GM18858 (cell line): ENCODE measurements around the gene TNFRSF21.
A peak's percentile ranks its signal among the peaks of the same experiment; 100 is the strongest.
"Not testable (repeated sequence)": the region's sequence is repeated elsewhere in the genome, so short reads cannot be mapped to it uniquely, and the experiment has no call there.

Source experiments
- ATAC-seq: cut with Tn5 transposase; IDR thresholded peaks from one replicate; pipeline ENCODE4 v1.9.1; 2021; ENCODE audit not compliant: unreplicated experiment

The TNFRSF21 gene

DNA sequence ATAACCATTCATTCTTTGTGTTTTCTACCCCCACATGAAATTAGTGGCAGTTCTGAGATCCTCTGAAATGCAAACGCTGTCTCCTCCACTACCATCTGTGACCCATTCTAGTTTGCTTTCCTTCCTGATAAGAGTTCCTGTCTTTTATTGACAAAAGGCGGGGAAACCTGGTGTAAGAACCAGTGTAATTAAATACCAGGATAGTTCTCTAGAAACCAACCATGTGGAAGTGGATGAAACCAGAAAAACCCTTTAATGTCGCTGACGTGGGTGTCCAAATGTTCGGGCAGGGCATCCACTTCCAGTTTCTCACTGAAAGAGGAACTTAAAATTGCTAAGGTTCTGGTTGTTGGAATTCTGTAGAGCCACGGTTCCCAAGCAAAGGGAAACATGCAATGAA lies 79.1 kb downstream of the TNFRSF21 start:
- no peak for ATAC-seq

DNA sequence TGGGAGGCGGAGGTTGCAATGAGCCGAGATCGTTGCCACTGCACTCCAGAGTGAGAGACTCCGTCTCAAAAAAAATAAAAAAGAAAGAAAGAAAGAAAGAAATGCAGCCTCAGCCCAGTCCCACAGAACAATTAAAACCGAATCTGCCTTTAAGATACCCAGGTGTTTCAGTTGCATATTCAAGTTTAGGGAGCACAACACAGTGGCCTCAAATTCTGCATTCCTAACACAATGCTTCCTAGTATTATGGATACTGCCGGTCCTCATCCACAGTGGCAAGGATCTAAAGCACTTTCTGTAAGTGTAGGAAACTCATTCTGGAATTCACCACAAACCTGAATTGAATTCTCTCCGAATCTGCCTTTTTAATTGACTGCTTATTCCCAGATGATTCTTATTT lies 80.5 kb downstream of the TNFRSF21 start:
- ATAC-seq, result no peak

DNA sequence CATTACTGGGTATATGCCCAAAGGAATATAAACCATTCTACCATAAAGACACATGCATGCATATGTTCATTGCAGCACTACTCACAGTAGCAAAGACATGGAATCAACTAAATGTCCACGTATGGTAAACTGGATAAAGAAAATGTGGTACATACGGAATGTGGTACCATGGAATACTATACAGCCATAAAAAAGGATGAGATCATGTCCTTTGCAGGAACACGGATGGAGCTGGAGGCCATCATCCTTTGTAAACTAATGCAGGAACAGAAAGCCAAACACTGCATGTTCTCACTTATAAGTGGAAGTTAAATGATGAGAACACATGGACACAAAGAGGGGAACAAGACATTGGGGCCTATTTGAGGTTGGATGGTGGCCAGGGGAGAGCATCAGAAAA lies 81.6 kb downstream of the TNFRSF21 start:
- not testable (repeated sequence) for ATAC-seq

DNA sequence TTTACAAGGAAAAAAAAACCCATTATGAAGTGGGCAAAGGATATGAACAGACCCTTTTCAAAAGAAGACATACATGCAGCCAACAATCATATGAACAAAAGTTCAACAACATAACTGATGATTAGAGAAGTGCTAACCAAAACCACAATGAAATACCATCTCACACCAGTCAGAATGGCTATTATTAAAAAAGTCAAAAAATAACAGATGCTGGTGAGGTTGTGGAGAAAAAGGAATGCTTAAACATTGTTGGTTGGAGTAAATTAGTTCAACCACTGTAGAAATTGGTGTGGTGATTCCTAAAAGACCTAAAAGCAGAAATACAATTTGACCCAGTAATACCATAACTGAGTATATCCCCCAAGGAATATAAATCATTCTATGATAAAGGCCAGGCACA lies 86.5 kb downstream of the TNFRSF21 start:
- ATAC-seq, result not testable (repeated sequence)

DNA sequence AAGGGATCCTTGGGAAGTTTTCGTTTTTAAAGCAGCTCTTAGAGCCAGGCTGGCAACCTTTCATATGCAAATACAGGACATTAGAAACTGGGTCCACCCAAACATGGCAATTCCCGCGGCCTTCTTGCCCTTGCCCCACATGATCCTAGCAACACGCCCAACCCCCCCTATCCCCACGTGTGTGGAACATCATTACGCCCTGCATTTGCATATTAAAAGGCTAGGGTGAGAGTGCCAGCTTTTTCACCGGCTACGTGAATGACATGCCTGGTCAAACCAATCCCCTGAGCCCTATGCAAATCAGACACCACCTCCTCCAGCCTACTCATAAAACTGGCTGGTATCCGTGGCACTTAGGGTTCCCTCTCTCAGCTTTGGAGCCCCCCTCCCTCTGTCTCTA lies 88.1 kb downstream of the TNFRSF21 start:
- no peak for ATAC-seq

DNA sequence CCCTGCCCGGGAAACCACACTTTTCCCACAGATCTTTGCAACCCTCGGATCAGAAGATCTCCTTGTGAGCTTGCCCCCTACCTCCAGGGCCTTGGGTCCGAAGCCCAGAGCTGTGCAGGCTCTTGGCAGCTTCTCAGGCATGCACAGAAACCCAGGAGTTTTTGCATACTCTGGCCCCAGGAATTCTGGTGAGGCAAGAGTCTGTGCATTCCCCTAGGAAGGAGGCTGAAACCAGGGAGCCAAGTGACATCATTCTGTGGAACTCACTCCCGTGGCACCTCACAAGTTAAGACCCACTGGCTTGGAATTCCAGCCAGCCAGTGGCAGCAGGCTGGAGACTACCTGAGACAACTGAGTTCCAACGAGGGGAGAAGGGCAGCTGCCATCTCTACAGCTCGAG lies 100.1 kb downstream of the TNFRSF21 start:
- ATAC-seq, result no peak

DNA sequence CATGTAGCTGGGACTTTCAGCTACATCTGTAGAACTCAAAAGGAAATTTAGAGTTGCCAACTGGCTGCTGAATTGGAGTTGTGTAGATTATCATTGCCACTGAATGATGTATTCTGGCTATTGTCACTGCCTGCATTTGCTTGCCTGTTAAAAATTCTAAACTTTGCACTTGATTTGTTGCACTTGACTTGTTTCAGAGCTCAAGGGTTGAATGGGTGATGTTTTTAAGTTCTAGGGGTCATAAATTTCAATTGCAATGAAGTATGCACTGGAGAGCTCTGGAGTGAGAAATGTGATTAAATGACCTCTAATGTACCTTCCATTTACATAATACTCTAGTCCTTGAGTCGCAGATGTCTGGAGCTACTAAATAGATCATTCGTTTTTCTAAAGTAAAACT lies 102.4 kb downstream of the TNFRSF21 start:
- ATAC-seq, result no peak

DNA sequence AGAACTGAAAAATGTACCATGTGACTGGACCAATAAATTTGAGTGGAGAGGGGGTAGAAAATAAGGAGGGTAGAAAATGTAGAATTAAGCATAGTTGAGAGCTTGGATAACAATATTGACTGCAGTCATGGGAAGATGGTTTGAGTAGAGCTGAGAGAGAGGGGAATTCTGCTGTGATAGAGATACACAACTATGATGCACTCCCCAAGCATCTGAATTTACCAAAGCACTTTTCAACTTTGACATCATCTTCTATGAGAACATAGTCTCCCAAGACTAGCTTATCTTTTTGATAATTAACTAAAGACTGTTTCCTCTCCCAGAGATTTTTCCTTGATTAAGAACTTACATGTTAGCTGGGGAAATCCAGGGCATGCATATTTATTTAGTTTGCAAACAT lies 103.1 kb downstream of the TNFRSF21 start:
- ATAC-seq, result no peak

DNA sequence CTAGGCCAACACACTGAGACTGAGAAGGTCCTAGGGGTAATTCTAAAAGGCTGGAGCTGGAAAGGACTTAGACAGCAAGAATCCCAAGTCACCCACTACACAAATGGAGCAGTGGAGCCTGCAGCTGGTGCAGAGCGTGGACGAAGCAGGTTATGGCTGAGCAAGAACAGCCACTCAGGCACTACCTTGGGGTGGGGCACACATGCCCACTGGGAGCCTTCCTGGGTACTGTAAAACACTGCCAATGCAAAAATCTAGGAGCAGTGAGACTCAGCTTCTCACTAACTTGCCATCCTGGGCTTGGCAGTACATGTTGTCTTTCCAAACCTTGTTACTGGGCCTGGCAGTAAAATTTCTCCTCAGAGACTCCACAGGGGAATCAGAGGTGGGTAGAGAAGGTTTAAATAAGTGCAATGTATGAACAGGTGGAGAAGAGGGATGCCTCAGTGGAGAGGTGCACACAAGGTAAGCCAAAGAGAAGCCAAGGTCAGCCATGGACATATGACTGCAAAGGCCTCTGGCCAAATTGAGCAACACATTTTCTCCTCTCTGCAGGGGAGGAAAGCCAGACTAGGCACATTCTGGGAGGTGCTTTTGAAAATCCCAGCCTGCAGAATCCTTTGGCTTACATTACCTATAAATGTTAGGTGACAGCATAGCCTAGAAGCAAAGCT lies 105.6 kb downstream of the TNFRSF21 start:
- no peak for ATAC-seq

DNA sequence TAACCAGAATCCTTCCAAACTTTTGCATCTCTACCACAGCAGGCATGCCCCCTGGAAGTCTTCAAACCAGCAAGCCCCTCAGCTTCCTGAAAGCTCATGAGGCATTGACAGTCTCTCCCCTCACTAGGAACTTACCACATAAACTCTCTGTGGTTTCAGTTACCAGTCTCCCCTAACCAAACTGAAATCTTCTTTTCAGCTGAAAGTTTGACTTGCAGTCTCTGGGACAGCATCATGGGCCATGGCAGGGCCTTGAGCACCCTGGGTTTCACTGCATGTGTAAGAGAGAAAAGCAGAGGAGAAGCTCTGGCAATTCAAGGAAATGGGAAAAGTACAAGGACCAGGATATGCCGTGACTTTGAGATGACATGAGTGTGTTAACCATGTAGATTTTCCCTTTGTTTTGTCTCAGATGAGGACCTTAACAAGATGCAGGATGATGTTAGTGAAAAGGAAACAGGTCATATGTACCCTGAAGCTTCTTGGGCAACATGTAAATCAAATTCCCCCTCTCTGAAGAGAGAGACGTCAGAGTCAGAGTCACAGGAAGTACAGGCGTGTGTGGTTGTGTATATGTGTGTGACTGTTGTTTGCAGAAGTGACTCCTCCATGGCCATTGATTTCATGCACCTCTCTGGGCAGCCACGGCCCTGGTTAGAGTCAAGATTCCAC lies 106.3 kb downstream of the TNFRSF21 start:
- peak; percentile 84 for ATAC-seq

DNA sequence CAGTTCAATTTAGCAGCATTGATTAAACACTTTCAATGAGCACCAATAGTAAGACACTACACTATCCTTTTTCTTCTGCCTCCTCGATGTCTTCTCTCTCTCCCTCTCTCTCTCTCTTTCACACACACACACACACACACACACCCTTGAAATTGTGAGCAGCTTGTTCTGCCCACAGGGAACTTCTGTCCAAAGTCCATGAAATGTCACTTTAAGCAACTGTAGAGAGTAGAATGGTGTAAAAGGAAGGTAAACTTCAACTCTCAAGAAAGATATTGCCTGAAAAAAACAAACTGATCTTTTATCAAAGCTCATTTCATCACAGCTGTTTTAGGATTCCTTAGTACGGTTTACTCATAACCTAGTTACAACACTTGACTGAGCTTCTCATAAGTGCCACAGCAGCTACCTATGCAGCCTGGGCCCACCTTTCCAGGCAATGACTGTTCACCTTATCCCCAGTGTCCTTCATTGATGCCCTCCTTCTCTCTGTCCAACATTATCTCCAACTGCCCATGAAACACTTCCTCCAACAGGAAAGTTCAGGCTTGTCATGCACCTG lies 107.0 kb downstream of the TNFRSF21 start:
- no peak for ATAC-seq

DNA sequence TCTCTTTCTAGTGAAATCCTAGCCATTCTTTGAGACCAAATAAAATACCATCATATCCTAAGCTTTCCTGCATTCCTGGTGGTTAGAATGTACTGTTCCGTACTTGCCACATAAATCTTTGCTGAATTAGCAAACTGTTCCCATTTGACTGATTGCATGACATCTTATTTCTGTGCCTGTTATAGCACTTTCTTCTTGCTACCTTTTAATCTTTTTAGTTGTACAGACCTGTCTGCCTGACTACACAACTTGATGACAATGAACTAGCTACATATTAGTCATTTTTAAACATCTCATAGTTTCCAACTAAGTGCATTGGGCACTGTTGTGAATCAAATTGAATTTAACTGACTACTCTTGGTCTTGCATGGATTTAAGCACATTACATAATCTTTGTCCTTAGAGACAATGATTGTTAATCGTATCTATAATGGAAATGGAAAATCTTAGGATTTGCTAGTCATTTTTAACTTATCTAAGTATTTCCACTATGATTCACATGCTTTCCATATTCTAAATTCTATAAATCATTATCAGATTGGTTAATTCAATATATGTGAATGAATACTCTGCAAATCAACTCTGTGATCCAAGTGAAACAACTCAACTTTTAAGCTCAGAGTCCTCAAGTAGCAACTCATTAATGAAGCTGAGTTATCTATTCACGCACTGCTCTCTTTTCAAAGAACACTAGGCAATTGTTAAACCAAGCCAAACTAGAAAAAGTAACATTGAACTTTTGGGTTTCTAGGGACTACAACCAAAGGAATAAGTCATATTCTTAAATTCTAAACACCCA lies 109.0 kb downstream of the TNFRSF21 start:
- ATAC-seq, result no peak

DNA sequence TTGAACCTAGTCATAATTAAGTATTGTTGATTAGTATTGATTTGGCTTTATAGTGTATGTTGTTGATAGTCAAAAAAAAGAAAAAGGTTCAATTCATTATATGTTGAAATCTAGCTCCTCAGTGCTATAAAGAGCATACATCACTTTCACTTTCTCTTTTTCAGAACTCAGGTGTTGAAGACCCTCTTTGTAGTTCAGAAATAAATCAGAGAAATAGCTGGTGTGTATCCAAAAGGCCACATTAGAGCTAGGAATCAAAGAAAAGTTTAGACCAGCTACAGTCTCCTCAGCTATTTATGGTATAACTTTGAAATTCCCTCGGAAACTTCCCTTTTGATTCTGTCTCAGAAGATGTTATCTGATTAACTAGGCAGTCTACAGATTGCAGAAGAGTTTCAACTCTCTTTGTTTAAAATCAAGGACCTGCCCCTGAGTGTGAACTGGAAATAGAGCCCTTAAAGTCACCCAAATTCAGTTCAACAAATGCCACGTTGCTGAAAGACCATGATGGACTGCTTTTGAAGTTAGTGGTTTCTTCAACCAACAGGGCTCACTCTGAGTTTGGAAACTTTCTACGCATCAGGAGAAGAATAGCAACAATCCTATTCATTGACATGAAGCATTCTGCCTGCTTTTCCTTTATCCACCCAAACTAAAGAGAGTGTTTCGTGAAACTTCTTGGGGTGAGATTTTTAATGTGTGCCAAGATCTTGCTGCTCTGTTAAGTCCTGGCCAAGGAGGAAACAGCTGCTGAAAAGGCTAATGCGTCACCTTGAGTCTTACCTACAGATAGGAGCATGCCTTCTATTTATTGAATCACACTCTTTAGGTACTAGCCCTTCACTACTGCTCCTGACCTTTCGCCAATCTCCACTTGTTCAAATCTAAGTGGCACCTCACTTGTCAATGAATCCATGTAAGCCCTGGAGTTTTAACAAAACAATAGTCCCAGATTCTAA lies 111.7 kb downstream of the TNFRSF21 start:
- no peak for ATAC-seq

DNA sequence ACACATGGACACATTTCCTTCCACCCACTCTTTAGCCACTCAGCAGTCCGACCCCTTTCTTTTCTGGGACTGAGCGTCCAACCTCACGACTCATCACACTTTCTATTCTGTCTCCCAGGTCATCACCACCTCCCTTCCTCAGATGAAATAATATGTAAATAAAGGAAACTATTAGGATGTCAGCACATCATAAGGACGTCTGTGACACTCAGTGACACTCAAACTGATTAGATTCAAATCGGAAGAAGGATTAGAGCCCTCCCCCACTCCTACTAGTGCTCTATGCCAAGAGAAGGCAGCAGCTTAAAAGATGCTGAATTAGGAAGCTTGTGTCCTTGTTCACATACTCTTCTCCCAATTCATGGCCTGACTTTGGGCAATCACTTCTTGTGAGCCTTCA lies 113.6 kb downstream of the TNFRSF21 start:
- ATAC-seq, result no peak

DNA sequence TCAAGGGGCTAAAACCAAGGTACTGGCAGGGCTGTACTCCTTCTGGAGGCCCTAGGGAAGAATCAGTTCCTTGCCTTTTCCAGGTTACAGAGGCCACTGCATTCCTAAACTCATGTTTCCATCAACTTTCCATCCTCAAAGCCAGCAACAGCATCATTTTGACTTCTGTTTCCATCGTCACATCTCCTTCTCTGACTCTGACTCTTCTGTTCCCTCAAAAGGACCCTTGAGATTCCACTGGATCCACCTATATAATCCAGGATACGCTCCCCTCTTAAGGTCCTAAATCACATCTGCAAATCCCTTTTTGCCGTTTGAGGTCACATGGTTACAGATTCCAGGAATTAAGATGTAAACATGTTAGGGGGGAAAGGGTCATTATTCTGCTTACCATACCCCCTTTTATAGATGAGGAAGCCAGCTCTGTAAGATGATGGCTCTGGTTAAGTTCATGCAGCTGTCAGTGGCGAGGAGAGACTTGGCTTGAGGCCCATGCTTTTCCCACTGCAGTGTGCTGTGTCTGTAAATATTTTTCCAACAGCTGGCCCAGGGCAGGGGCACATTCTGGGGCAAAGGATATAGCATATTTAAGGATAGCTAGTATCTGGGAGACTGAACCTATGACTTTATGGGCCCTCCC lies 114.6 kb downstream of the TNFRSF21 start:
- no peak for ATAC-seq

DNA sequence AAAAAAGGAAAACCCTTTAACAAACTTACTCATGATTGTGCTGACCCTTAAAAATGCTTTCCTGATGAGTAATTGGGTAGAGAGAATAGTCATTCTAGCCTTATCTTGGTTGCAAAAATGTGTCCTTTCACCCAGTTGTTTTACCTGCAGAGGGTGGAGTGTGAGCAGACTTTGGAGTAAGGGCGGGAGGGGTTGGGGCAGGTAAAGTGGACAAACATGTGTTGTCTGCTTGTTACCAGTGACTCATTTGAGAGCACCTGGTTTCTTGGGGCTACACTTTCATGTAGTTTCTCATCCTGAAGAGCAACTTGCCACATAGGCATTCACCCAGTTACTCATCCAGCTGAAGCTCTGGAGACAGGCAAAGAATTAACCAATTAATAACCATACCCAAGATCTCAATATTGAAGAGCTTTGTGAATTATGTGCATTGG lies 121.1 kb downstream of the TNFRSF21 start:
- ATAC-seq, result no peak

DNA sequence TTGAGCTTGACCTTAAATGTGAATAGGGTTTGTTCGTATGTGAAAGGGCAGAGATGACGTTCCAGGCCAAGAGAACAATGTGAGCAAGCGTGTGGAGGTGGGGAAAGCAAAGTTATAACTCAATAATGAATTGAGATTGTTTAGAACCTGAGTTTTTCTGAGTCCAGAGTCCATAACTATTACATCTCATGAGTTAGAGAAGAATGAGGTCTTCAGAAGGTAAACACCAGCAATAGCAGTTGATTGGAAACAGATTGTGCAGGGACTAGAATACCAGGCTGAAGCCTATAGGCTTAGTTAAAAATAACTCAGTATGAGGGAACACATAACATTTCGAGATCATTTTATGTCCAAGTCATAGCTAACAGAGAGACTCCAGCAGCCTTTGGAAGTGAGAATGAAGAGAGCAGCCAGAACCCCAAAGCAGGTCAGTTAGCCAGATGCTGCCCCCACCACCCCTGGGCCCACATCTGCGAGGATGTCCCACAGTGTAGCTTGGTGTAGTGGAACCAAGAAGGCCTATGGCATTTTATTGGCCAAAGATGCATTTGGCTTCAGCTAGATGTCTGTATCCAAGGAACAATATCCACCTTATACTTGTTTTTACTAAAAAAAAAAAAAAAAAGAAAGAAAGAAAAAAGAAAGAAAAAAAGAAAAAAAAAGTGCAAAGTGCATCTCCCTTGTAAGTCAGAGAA lies 121.7 kb downstream of the TNFRSF21 start:
- no peak for ATAC-seq

DNA sequence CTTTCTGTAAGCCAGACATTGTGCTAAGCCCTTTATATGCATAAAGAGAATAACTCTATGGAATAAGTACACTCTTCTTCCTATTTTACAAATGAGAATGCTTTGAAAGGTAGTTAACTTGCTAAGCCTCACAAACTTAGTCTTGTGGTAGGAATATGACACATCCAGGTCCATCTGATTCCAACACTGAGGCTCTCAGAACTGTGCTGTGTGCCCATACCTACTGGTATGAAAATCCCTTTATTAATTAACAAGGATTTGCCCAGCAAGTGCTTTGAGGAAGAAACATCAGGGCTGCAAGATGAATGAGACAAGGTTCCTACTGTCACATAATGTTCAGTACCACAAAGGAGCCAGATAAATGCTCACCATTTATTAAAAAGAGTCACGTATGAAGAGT lies 122.6 kb downstream of the TNFRSF21 start:
- no peak for ATAC-seq

DNA sequence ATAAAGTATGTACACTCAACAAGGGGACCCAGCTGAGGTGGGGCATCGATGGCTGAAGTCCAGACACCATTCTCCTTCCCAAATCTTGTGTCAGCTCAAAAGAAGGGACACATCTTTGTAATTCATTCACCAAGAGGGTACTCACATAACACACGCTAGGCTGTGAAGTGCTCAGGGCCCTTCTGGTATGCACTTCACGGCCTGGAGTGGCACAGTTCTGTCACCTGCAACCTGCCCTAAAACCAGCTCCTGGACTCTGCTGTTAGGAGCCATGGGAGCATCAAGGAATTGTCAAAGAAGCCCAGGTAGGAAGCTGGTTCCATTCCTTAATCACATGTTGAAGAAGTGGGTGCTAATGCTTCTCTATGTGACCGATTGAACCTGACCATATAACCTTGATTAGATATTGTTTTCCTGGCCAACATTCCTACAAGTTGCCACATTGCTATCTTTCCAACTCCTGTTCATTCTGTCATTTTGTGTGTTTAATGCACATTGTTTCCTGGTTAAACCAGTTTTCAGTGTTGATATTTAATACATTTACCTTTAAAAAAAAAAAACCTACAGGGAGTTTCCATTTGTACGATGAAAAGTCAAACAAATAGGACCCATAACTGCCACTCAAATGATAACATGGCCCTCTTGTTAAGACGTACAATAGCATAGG lies 127.3 kb downstream of the TNFRSF21 start:
- ATAC-seq, result no peak
